ENCODE measurements around the gene SEC14L5. TPM values are rescaled to one million over a fixed set of nuclear protein-coding genes. Genes with fewer than 3 reads are reported as not detected.

SEC14L5 gene
- total and polyA plus RNA-seq, 2 experiments from 2014 or later: 1.0 to 3.5 TPM

DNA sequence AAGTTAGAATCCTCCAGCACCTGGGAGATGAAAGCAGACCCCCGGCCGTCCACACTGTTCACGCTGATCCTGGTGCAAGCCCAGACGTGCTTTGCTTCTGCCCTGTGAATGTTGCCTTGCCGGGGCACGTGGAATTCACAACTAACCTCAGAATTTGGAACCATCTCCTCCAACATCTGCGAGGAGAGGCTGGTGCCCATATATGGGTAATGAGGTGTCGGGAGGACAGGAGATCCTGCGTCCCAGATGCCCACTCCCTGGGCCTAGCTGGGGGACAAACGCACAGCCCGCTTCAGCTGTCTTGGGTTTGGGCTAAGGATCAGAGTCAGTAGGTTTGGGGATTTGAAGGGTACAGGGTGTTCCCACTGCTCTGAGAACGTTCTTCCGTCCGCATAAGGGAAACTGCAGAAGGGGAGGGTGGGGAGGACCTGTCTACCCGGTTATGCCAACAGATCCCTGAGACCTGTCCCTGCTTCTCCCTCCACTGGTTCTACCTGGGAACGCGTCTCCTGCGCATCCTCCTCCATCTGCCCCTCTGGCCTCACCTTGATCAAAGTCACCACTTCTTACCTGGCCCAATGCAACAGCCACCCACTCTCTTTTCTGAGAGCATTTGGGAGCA, 35.3 kb upstream of the SEC14L5 start:
- no peak overlapping the region for H2AFZ ChIP-seq
- no peaks in the 10 kb centered on the region for H4K20me1 ChIP-seq (ENCODE audit: insufficient read depth, poor library complexity, severe bottlenecking)
- WGBS (ENCODE audit: low lambda C conversion rate, missing lambda C conversion rate): 88% methylated on average over 18 of the region's 18 CpGs
- H3K36me3 ChIP-seq (replicated peaks; ENCODE audit: insufficient read depth, low read depth): peaks cover 3% of the 10 kb centered on the region
- peak overlapping the region; percentile 53 for H3K27ac ChIP-seq
- no peak for DNase-seq (ENCODE audit: low spot score)
- peaks cover 50% of the 10 kb centered on the region for H3K79me2 ChIP-seq
- H3K4me3 ChIP-seq: no peak overlapping the region
- H3K4me2 ChIP-seq: no peak overlapping the region
- peaks cover 7% of the 10 kb centered on the region for H3K9me3 ChIP-seq (ENCODE audit: low read depth)
- no peaks in the 10 kb centered on the region for H3K27me3 ChIP-seq
- H3K4me1 ChIP-seq (ENCODE audit: insufficient read depth): peaks cover 35% of the 10 kb centered on the region
- no peaks in the 10 kb centered on the region for H3K9me2 ChIP-seq (replicated peaks; ENCODE audit: insufficient read depth)
- no peak for TF ChIP-seq EZH2phosphoT487 (IDR thresholded peaks at IDR 0.05; ENCODE audit: low read depth, severe bottlenecking, unreplicated experiment)
- TF ChIP-seq, protein P1, sequence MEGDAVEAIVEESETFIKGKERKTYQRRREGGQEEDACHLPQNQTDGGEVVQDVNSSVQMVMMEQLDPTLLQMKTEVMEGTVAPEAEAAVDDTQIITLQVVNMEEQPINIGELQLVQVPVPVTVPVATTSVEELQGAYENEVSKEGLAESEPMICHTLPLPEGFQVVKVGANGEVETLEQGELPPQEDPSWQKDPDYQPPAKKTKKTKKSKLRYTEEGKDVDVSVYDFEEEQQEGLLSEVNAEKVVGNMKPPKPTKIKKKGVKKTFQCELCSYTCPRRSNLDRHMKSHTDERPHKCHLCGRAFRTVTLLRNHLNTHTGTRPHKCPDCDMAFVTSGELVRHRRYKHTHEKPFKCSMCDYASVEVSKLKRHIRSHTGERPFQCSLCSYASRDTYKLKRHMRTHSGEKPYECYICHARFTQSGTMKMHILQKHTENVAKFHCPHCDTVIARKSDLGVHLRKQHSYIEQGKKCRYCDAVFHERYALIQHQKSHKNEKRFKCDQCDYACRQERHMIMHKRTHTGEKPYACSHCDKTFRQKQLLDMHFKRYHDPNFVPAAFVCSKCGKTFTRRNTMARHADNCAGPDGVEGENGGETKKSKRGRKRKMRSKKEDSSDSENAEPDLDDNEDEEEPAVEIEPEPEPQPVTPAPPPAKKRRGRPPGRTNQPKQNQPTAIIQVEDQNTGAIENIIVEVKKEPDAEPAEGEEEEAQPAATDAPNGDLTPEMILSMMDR (IDR thresholded peaks at IDR 0.05; ENCODE audit: poor library complexity): no peak
- TF ChIP-seq EZH2 (IDR thresholded peaks at IDR 0.05; ENCODE audit: borderline replicate concordance): no peak

DNA sequence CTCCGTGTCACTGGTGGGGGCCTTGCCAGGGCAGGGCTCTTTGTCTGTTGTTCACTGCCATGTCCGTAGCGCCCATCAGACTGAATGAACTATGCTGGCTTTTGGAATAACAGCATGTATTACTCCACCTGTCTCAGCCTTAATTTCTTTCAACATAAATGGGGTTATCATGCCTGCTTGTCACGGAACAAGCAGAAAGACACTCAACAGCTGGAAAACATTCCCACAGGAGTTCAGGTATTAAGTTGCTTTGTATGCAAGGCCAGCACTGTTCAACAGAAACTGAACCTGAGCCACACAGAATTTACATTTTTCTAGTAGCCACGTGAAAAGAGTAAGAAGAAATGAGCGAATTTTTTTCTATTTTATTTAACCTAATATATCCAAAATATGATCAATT, 34.3 kb upstream of the SEC14L5 start:
- Histone ChIP-seq H3K4me1 (ENCODE audit: insufficient read depth) (peaks cover 27% of the 10 kb centered on the region), H4K20me1 (ENCODE audit: insufficient read depth, poor library complexity, severe bottlenecking) (no peaks in the 10 kb centered on the region), H2AFZ (no peak overlapping the region), H3K36me3 (replicated peaks; ENCODE audit: insufficient read depth, low read depth) (peaks cover 3% of the 10 kb centered on the region), H3K79me2 (peaks cover 56% of the 10 kb centered on the region), H3K4me2 (no peak overlapping the region), H3K4me3 (no peak overlapping the region), H3K27ac (peak overlapping the region; percentile 83), H3K9me3 (ENCODE audit: low read depth) (peaks cover 7% of the 10 kb centered on the region), H3K9me2 (replicated peaks; ENCODE audit: insufficient read depth) (no peaks in the 10 kb centered on the region), H3K27me3 (no peaks in the 10 kb centered on the region)
- DNase-seq (ENCODE audit: low spot score): no peak
- 81% methylated on average over 6 of the region's 6 CpGs for WGBS (ENCODE audit: low lambda C conversion rate, missing lambda C conversion rate)
- TF ChIP-seq, protein P1 (IDR thresholded peaks at IDR 0.05; ENCODE audit: poor library complexity): no peak
- TF ChIP-seq EZH2phosphoT487 (IDR thresholded peaks at IDR 0.05; ENCODE audit: low read depth, severe bottlenecking, unreplicated experiment) (no peak), EZH2 (IDR thresholded peaks at IDR 0.05; ENCODE audit: borderline replicate concordance) (no peak)

DNA sequence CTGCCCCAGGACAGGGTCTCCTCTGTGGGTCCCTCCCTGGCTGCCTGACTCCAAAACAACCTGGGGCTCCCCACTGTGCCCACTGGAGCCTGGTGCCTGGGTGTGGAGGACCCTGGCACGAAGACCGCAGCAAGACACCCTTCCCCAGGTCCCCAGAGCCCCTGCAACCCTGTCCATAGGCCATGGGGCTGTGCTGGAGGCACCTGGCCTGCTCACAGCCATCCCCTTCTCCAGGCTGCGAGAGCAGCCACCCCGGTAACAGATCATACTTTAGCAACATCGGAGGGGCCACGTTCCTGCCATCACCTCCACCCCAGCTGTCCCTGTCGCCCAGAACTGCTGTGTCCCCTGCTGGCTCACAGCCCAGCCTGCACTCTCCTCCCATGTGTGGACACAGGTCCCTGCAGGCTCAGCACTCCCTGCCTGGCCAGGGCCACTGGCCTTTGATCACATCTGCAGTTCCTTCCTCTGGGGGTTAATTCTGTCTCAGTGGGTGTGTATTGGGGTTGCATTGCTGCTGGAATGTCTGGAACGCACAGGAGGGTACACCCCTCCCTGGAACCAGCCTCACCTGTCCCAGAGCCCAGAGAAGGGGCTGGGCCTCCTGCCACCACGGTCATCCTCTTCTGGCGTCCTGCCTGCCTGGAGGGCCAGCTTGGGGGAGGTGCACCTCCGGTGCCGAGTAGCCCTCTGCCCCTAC, 33.4 kb upstream of the SEC14L5 start:
- Histone ChIP-seq H3K9me2 (replicated peaks; ENCODE audit: insufficient read depth) (no peaks in the 10 kb centered on the region), H3K4me2 (peak overlapping the region; percentile 49), H3K79me2 (peaks cover 55% of the 10 kb centered on the region), H3K4me1 (ENCODE audit: insufficient read depth) (peaks cover 27% of the 10 kb centered on the region), H3K36me3 (replicated peaks; ENCODE audit: insufficient read depth, low read depth) (peaks cover 3% of the 10 kb centered on the region), H2AFZ (no peak overlapping the region), H3K4me3 (no peak overlapping the region), H4K20me1 (ENCODE audit: insufficient read depth, poor library complexity, severe bottlenecking) (no peaks in the 10 kb centered on the region), H3K9me3 (ENCODE audit: low read depth) (peaks cover 7% of the 10 kb centered on the region), H3K27ac (peak overlapping the region; percentile 83), H3K27me3 (no peaks in the 10 kb centered on the region)
- DNase-seq (ENCODE audit: low spot score): peak; percentile 82
- no peak for TF ChIP-seq EZH2 (IDR thresholded peaks at IDR 0.05; ENCODE audit: borderline replicate concordance)
- TF ChIP-seq, protein P1 (IDR thresholded peaks at IDR 0.05; ENCODE audit: poor library complexity): peak; percentile 9
- WGBS (ENCODE audit: low lambda C conversion rate, missing lambda C conversion rate): 50% methylated on average over 12 of the region's 12 CpGs
